ENCODE measurements around the gene SAMD13.

The SAMD13 gene

GRCh38 chr1:84363019-84363418 is 61.5 kb downstream of the SAMD13 start:
- no peak for TF ChIP-seq CTCF (IDR thresholded peaks at IDR 0.05; ENCODE audit: low read depth, low read length)
- Histone ChIP-seq H3K9me3 (ENCODE audit: severe bottlenecking) (no peaks in the 10 kb centered on the region), H3K36me3 (no peaks in the 10 kb centered on the region), H3K4me3 (ENCODE audit: low read depth, low read length) (no peak overlapping the region), H3K27me3 (ENCODE audit: insufficient read depth, low read depth, severe bottlenecking) (no peaks in the 10 kb centered on the region), H3K27ac (no peak overlapping the region)
- no peak for DNase-seq

- H3K4me3 ChIP-seq (ENCODE audit: low read depth, low read length): no peak overlapping the region
- no peaks in the 10 kb centered on the region for H3K9me3 ChIP-seq (ENCODE audit: severe bottlenecking)
- no peaks in the 10 kb centered on the region for H3K36me3 ChIP-seq
- no peak overlapping the region for H3K27ac ChIP-seq
- TF ChIP-seq CTCF (IDR thresholded peaks at IDR 0.05; ENCODE audit: low read depth, low read length): no peak
- DNase-seq: no peak
- no peaks in the 10 kb centered on the region for H3K27me3 ChIP-seq (ENCODE audit: insufficient read depth, low read depth, severe bottlenecking)
Observed at GRCh38 chr1:84363622-84364021, 62.1 kb downstream of the SAMD13 start.

- H3K4me3 ChIP-seq (ENCODE audit: low read depth, low read length): no peak overlapping the region
- H3K27ac ChIP-seq: no peak overlapping the region
- no peaks in the 10 kb centered on the region for H3K9me3 ChIP-seq (ENCODE audit: severe bottlenecking)
- no peak for TF ChIP-seq CTCF (IDR thresholded peaks at IDR 0.05; ENCODE audit: low read depth, low read length)
- no peaks in the 10 kb centered on the region for H3K27me3 ChIP-seq (ENCODE audit: insufficient read depth, low read depth, severe bottlenecking)
- no peak for DNase-seq
- H3K36me3 ChIP-seq: no peaks in the 10 kb centered on the region
Observed at GRCh38 chr1:84365225-84366221, 64.0 kb downstream of the SAMD13 start.

GRCh38 chr1:84366786-84367185 is 65.3 kb downstream of the SAMD13 start:
- Histone ChIP-seq H3K27me3 (ENCODE audit: insufficient read depth, low read depth, severe bottlenecking) (no peaks in the 10 kb centered on the region), H3K9me3 (ENCODE audit: severe bottlenecking) (no peaks in the 10 kb centered on the region), H3K27ac (no peak overlapping the region), H3K36me3 (no peaks in the 10 kb centered on the region), H3K4me3 (ENCODE audit: low read depth, low read length) (no peak overlapping the region)
- no peak for TF ChIP-seq CTCF (IDR thresholded peaks at IDR 0.05; ENCODE audit: low read depth, low read length)
- no peak for DNase-seq

- DNase-seq: no peak
- Histone ChIP-seq H3K27me3 (ENCODE audit: insufficient read depth, low read depth, severe bottlenecking) (no peaks in the 10 kb centered on the region), H3K27ac (no peak overlapping the region), H3K4me3 (ENCODE audit: low read depth, low read length) (no peak overlapping the region), H3K36me3 (no peaks in the 10 kb centered on the region), H3K9me3 (ENCODE audit: severe bottlenecking) (no peaks in the 10 kb centered on the region)
- no peak for TF ChIP-seq CTCF (IDR thresholded peaks at IDR 0.05; ENCODE audit: low read depth, low read length)
Observed at GRCh38 chr1:84367219-84367618, 65.7 kb downstream of the SAMD13 start.

Measured in WERI-Rb-1 (cell line).